ENCODE data around the gene SLC16A10. TPM values are rescaled to one million over a fixed set of nuclear protein-coding genes. Genes with fewer than 3 reads are reported as not detected.

Gene SLC16A10
- total RNA-seq, 2 donors from 2014 or later: 24.4 to 32.4 TPM

GRCh38 chr6:111147440-111147839 is 60.1 kb downstream of the SLC16A10 start:
- no peak for ATAC-seq (ENCODE audit: insufficient number of reproducible peaks, low FRiP score, low read depth)

GRCh38 chr6:111148110-111148509 is 60.8 kb downstream of the SLC16A10 start:
- Histone ChIP-seq H3K9me3 (no peaks in the 10 kb centered on the region), H3K27me3 (replicated peaks; ENCODE audit: insufficient read depth) (no peaks in the 10 kb centered on the region), H3K4me3 (no peak overlapping the region), H3K27ac (no peak overlapping the region), H3K4me1 (ENCODE audit: control insufficient read depth in 1 of 2, low read depth in 2 of 2) (no peaks in the 10 kb centered on the region), H3K36me3 (no peaks in the 10 kb centered on the region)
- DNase-seq (ENCODE audit: low spot score) (no peak), ATAC-seq (ENCODE audit: insufficient number of reproducible peaks, low FRiP score, low read depth) (no peak)
- no peak for TF ChIP-seq CTCF (IDR thresholded peaks at IDR 0.05)

More at GRCh38 chr6:111147440-111147839, 60.1 kb downstream of the SLC16A10 start:
- no peaks in the 10 kb centered on the region for H3K9me3 ChIP-seq
- H3K4me3 ChIP-seq: no peak overlapping the region
- H3K4me1 ChIP-seq (ENCODE audit: control insufficient read depth in 1 of 2, low read depth in 2 of 2): no peaks in the 10 kb centered on the region
- no peak for TF ChIP-seq CTCF (IDR thresholded peaks at IDR 0.05)
- no peak for DNase-seq (ENCODE audit: low spot score)
- H3K27ac ChIP-seq: no peak overlapping the region
- no peaks in the 10 kb centered on the region for H3K36me3 ChIP-seq
- no peaks in the 10 kb centered on the region for H3K27me3 ChIP-seq (replicated peaks; ENCODE audit: insufficient read depth)

- Histone ChIP-seq H3K4me1 (ENCODE audit: control insufficient read depth in 1 of 2, low read depth in 2 of 2) (no peaks in the 10 kb centered on the region), H3K9me3 (no peaks in the 10 kb centered on the region), H3K36me3 (no peaks in the 10 kb centered on the region), H3K27ac (no peak overlapping the region), H3K4me3 (no peak overlapping the region), H3K27me3 (replicated peaks; ENCODE audit: insufficient read depth) (no peaks in the 10 kb centered on the region)
- DNase-seq (ENCODE audit: low spot score) (no peak), ATAC-seq (ENCODE audit: insufficient number of reproducible peaks, low FRiP score, low read depth) (no peak)
- TF ChIP-seq CTCF (IDR thresholded peaks at IDR 0.05): no peak
These were observed 63.3 kb downstream of the SLC16A10 start for GRCh38 chr6:111150577-111150976.

- Histone ChIP-seq H3K27me3 (replicated peaks; ENCODE audit: insufficient read depth) (no peaks in the 10 kb centered on the region), H3K27ac (no peak overlapping the region), H3K4me1 (ENCODE audit: control insufficient read depth in 1 of 2, low read depth in 2 of 2) (no peaks in the 10 kb centered on the region), H3K9me3 (no peaks in the 10 kb centered on the region), H3K4me3 (no peak overlapping the region), H3K36me3 (no peaks in the 10 kb centered on the region)
- DNase-seq (ENCODE audit: low spot score) (no peak), ATAC-seq (ENCODE audit: insufficient number of reproducible peaks, low FRiP score, low read depth) (no peak)
- no peak for TF ChIP-seq CTCF (IDR thresholded peaks at IDR 0.05)
These were observed 67.7 kb downstream of the SLC16A10 start for GRCh38 chr6:111154981-111155380.

- no peak for DNase-seq (ENCODE audit: low spot score)
- no peaks in the 10 kb centered on the region for H3K27me3 ChIP-seq (replicated peaks; ENCODE audit: insufficient read depth)
- H3K4me1 ChIP-seq (ENCODE audit: control insufficient read depth in 1 of 2, low read depth in 2 of 2): no peaks in the 10 kb centered on the region
- H3K36me3 ChIP-seq: no peaks in the 10 kb centered on the region
- H3K27ac ChIP-seq: no peak overlapping the region
- TF ChIP-seq CTCF (IDR thresholded peaks at IDR 0.05): no peak
- no peak for ATAC-seq (ENCODE audit: insufficient number of reproducible peaks, low FRiP score, low read depth)
- no peaks in the 10 kb centered on the region for H3K9me3 ChIP-seq
- H3K4me3 ChIP-seq: no peak overlapping the region
These were observed 70.1 kb downstream of the SLC16A10 start for GRCh38 chr6:111157412-111157811.

Data from thoracic aorta (tissue), 2 donors.